Measurements from ENCODE around the gene RASEF.
"Not testable (repeated sequence)": the region's sequence is repeated elsewhere in the genome, so short reads cannot be mapped to it uniquely, and the experiment has no call there.

RASEF gene

GRCh38 chr9:82969291-82969690, 93.7 kb downstream of the RASEF start:
- no peak for DNase-seq (ENCODE audit: low read depth)

- no peak for DNase-seq (ENCODE audit: low read depth)
These were observed 94.1 kb downstream of the RASEF start for GRCh38 chr9:82968816-82969215.

GRCh38 chr9:82968388-82968787, 94.6 kb downstream of the RASEF start:
- DNase-seq (ENCODE audit: low read depth), result no peak

DNA sequence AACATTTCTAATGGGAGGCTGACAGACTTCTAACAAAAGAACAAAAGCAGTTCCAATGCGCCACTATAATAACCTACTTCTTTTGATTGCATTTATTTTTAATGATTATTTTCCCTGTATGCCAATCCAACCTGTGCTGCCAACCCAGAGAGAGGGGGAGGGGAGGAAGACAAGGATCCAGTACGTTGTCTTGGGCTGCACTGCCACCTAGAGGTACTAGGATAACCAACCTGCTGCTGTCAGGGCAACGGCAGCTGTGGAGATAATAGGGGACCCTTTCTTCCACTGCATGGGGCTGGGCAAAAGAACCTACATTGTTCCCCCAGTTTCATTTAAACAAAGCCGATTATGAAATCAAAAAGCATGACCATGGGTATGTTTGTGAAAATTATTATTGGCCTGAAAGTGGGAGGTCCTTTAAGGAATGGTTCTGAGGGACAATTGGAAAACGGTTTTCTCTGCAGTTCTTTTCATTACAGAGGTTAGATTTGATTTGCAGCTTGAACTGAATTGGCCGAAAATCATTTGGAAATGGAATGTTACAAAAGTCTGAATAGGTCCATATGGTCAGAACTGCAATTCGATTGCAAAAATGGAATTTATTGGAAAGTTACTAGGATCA, 101.3 kb downstream of the RASEF start:
- no peak for DNase-seq (ENCODE audit: low read depth)

DNA sequence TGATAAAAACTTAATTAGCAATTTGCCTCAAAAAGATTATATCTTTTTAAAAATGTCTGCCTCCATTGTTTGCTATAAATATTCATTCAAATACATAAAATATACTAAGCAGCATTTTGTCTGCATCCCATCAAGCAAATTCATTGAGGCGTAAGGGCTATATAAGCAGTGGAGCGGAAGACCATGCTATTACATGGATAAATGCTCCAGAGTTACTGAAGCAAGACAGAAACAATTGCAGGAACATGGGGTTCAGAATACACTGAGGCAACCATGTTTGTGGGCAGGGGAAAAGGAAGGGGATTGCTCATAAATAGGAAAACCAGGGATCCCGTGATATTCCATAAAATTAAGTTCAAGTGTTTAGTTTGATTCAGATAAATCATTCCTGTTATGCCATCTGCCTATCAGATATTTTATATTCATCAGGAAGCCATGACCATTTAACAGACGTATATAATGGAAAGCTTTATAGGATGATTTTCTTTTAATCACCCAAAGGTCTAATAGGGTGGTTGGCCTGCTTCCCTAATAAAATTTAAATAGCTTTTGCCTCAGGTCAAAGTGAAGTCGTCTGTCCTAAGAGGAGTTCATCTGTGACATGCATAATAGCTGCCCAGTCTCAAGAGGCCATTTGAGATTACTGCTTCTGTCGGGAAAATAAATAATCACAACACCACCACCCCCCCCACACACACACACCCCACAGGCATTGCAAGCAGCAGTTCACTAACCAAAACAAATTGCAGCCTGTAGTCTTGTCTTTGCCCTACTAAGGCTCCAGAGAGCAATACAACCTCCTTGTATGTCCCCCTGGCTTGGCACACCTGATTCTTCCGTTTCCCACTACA, 105.2 kb downstream of the RASEF start:
- DNase-seq (ENCODE audit: low read depth), result no peak

DNA sequence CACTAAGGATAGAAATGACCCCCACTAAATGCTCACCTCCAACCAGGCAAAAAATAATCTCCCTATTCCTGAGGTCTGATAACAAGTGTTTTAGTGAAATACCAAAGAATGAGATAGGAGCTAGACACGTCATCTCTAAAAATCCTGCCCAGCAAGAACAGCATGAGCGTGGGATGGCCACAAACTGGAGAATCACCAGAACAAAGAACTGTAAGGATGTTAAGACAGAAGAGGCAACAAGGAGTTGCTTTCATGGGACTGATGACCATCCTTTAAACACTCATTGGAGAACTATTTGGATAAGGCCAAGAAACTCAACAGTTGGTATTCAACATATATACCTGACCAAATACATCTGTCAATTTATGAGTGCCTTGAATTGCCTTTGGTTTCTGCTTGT, 113.7 kb downstream of the RASEF start:
- no peak for DNase-seq (ENCODE audit: low read depth)

DNA sequence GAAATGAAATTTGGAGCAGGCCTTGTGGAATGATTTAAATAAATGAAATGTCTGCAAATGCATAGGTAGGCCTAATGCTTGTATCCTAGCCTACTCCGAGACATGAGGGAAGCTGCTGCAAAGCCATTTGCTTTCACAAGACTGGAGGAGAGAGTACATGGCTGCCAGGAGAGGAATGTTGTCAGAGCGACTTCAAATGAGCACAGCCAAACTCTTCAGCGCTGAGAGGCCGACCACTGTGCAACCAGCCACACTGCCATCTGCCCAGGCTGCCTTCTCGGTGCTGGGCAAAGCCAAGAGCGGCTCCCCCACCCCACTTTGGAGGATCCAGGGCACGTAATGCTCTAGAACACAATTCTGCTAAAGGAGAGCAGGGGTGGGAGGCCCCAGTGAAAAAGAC, 122.6 kb downstream of the RASEF start:
- DNase-seq (ENCODE audit: low read depth), result no peak

GRCh38 chr9:82939451-82939850, 123.5 kb downstream of the RASEF start:
- DNase-seq (ENCODE audit: low read depth), result no peak

GRCh38 chr9:82938426-82939218, 124.3 kb downstream of the RASEF start:
- DNase-seq (ENCODE audit: low read depth), result no peak

DNA sequence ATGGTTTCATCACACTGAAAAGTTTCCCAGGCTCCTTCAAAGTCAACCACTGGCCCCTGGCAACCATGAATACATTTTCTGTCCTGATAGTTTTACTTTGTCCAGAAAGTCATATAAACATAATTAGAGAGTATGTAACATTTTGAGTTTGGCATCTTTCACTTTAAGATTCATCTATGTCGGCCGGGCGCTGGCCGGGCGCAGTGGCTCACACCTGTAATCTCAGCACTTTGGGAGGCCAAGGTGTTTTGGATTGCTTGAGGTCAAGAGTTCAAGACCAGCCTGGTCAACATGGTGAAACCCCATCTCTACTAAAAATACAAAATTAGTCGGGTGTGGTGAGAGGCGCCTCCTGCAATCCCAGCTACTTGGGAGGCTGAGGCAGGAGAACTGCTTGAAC, 126.4 kb downstream of the RASEF start:
- not testable (repeated sequence) for DNase-seq (ENCODE audit: low read depth)

DNA sequence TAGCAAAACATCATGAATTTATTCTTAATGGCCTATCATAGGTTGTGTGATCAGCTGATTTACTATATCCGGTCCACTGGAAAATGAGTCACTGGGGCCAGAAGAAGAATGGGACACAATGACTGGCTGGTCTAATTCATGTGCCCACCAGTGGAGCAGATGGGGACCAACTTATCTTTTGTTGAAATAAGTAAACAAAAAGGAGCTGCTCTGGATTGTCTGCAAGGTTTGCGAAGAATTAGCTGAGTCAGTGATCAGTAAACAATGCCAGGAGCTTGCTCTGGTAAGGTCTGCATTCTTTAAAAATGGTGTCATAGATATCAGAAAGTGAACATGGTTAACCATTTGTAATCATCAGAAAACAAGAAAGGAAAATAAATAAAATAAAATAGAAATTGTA, 128.0 kb downstream of the RASEF start:
- DNase-seq (ENCODE audit: low read depth), result no peak

DNA sequence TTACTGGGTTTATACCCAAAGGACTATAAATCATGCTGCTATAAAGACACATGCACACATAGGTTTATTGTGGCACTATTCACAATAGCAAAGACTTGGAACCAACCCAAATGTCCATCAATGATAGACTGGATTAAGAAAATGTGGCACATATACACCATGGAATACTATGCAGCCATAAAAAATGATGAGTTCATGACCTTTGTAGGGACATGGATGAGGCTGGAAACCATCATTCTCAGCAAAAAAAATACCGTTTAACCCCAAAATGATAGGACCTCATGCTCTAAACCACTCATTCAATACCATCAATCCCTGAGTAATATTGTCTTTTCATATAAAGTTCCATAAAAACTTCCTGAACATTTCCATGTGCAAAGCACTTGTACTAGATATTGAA, 128.9 kb downstream of the RASEF start:
- DNase-seq (ENCODE audit: low read depth), result not testable (repeated sequence)

DNA sequence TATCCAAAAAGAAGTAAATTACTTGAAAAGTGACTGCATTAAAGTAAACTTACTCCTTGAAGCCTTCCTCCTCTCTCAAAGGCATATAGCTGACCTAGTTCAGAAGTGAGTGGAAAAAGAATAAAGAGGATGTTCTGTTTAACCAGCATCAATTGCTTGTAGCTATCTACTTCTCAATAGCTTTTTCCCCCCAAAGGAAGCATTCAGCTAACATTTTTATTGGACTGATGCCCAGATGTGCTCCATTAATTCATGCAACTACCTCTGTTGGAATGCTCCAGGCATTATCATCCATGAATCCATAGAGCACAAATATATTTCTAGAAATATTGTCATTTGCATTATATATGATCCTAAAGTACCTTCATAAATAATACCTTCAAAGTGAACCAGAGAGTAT, 132.8 kb downstream of the RASEF start:
- DNase-seq (ENCODE audit: low read depth), result no peak

All from activated T-cell treated with anti-CD3 and anti-CD28 coated beads for 1 hour (primary cell).